ENCODE measurements around the gene COX20.
"Not testable (repeated sequence)": the region's sequence is repeated elsewhere in the genome, so short reads cannot be mapped to it uniquely, and the experiment has no call there.

DNA sequence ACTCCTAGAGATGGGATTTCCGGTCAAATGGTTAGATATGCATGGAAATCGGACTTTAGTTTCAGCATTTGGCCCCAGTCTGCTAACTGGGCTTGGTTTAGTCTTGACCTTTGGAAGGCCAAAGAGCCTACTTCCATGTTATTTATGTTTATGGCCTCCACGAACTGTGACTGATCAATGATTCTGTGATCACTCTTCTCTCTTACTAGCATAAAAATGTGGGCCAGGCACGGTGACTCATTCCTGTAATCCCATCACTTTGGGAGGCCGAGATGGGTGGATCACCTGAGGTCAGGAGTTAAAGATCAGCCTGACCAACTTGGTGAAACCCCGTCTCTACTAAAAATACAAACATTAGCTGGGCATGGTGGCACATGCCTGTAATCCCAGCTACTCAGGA lies 40.9 kb upstream of the COX20 start:
- not testable (repeated sequence) for TF ChIP-seq EZH2phosphoT487 (conservative IDR thresholded peaks at IDR 0.05; ENCODE audit: low read length); CTCF (IDR thresholded peaks at IDR 0.05; ENCODE audit: insufficient read depth, low read length, poor library complexity, severe bottlenecking)

Measured in SU-DHL-6 (cell line).